Osteoblast (primary cell): ENCODE data around the gene RNF126. TPM values are rescaled to one million over a fixed set of nuclear protein-coding genes. Genes with fewer than 3 reads are reported as not detected.

Experiments
- DNase-seq: peaks from one replicate; pipeline ENCODE4 v3.0.0; 2011; ENCODE audit warnings: low spot score, mixed read lengths; ENCODE audit not compliant: insufficient read length; ENCODE audit errors: missing footprints
- H2AFZ ChIP-seq: 2 replicates; pipeline ENCODE4 v1.6.0; 2011; ENCODE audit warnings: mild to moderate bottlenecking, low read length
- H3K27ac ChIP-seq: 2 replicates; pipeline ENCODE4 v1.5.1; 2011; ENCODE audit warnings: mild to moderate bottlenecking, low read depth, low read length, moderate library complexity
- H3K27me3 ChIP-seq: 2 replicates; pipeline ENCODE4 v1.6.0; 2012; ENCODE audit warnings: mild to moderate bottlenecking, control low read depth, inconsistent platforms, low read length, moderate library complexity; ENCODE audit not compliant: insufficient read depth
- H3K36me3 ChIP-seq: 2 replicates; pipeline ENCODE4 v1.5.1; 2011; ENCODE audit warnings: mild to moderate bottlenecking, low read length, control low read depth, moderate library complexity; ENCODE audit not compliant: insufficient read depth
- H3K4me1 ChIP-seq: 2 replicates; pipeline ENCODE4 v1.5.1; 2011; ENCODE audit warnings: mild to moderate bottlenecking, low read length, control low read depth, moderate library complexity; ENCODE audit not compliant: insufficient read depth
- H3K4me2 ChIP-seq: 2 replicates; pipeline ENCODE4 v1.6.0; 2011; ENCODE audit warnings: mild to moderate bottlenecking, low read length; ENCODE audit not compliant: insufficient read depth
- H3K4me3 ChIP-seq: fragments of 200-600 bp; sonication (generic); 3 replicates; pipeline ENCODE4 v1.5.1; 2012; ENCODE audit warnings: mild to moderate bottlenecking, low read length, inconsistent platforms; ENCODE audit not compliant: insufficient read depth
- H3K79me2 ChIP-seq: 2 replicates; pipeline ENCODE4 v1.6.0; 2012; ENCODE audit warnings: mild to moderate bottlenecking, low read length, control low read depth, inconsistent platforms; ENCODE audit not compliant: insufficient read depth
- H3K9me3 ChIP-seq: 2 replicates; pipeline ENCODE4 v1.5.1; 2011; ENCODE audit warnings: low read depth, low read length, control low read depth
- H4K20me1 ChIP-seq: 2 replicates; pipeline ENCODE4 v1.6.0; 2012; ENCODE audit warnings: mild to moderate bottlenecking, low read length, control low read depth; ENCODE audit not compliant: insufficient read depth
- total RNA-seq: library from RNA; depleted of rRNA; stranded (reverse); fragments of >200 nt; gene quantifications from 2 replicates; pipeline ENCODE4 v1.2.3, GENCODE V29; 2012
- TF ChIP-seq, protein P1 (sequence below): IDR thresholded peaks from 2 replicates; pipeline ENCODE4 v1.5.1; 2011; ENCODE audit warnings: mild to moderate bottlenecking, low read depth, low read length, moderate library complexity; ENCODE audit errors: extremely low read depth

Gene RNF126
- total RNA-seq, 1 donor, result 38.7 TPM

- TF ChIP-seq, protein P1, sequence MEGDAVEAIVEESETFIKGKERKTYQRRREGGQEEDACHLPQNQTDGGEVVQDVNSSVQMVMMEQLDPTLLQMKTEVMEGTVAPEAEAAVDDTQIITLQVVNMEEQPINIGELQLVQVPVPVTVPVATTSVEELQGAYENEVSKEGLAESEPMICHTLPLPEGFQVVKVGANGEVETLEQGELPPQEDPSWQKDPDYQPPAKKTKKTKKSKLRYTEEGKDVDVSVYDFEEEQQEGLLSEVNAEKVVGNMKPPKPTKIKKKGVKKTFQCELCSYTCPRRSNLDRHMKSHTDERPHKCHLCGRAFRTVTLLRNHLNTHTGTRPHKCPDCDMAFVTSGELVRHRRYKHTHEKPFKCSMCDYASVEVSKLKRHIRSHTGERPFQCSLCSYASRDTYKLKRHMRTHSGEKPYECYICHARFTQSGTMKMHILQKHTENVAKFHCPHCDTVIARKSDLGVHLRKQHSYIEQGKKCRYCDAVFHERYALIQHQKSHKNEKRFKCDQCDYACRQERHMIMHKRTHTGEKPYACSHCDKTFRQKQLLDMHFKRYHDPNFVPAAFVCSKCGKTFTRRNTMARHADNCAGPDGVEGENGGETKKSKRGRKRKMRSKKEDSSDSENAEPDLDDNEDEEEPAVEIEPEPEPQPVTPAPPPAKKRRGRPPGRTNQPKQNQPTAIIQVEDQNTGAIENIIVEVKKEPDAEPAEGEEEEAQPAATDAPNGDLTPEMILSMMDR, result no peak
- H3K9me3 ChIP-seq, result no peaks in the 10 kb centered on the region
- peaks cover 4% of the 10 kb centered on the region for H3K4me1 ChIP-seq
- H3K27ac ChIP-seq, result no peak overlapping the region
- H3K27me3 ChIP-seq, result no peaks in the 10 kb centered on the region
- no peak overlapping the region for H2AFZ ChIP-seq
- H3K4me2 ChIP-seq, result peak overlapping the region; percentile 53
- no peaks in the 10 kb centered on the region for H3K79me2 ChIP-seq
- no peaks in the 10 kb centered on the region for H3K36me3 ChIP-seq
- peak overlapping the region; percentile 55 for H3K4me3 ChIP-seq
- DNase-seq, result no peak
- peaks cover 3% of the 10 kb centered on the region for H4K20me1 ChIP-seq
Measured at GRCh38 chr19:640161-640558, 22.9 kb downstream of the RNF126 start.

GRCh38 chr19:639253-640160, 23.5 kb downstream of the RNF126 start, which contains the start of gene FGF22:
FGF22 (plus strand) TSS chr19:639879; CDS start chr19:639926, 47 bp downstream.
- Histone ChIP-seq H3K27me3 (no peaks in the 10 kb centered on the region), H3K4me2 (peak within 1 kb of the TSS; percentile 88), H3K27ac (no peak within 1 kb of the TSS), H3K9me3 (no peaks in the 10 kb centered on the region), H3K4me3 (peak within 1 kb of the TSS; percentile 67), H2AFZ (peak within 1 kb of the TSS; percentile 77), H3K4me1 (peaks cover 4% of the 10 kb centered on the region), H4K20me1 (peaks cover 3% of the 10 kb centered on the region), H3K36me3 (no peaks in the 10 kb centered on the region), H3K79me2 (no peaks in the 10 kb centered on the region)
- peak; percentile 100 for DNase-seq
- TF ChIP-seq, protein P1, result no peak

- H3K4me2 ChIP-seq, result peak overlapping the region; percentile 88
- DNase-seq, result no peak
- no peak overlapping the region for H3K27ac ChIP-seq
- TF ChIP-seq, protein P1, result no peak
- H2AFZ ChIP-seq, result no peak overlapping the region
- H3K9me3 ChIP-seq, result no peaks in the 10 kb centered on the region
- no peaks in the 10 kb centered on the region for H3K27me3 ChIP-seq
- H3K36me3 ChIP-seq, result no peaks in the 10 kb centered on the region
- H3K4me3 ChIP-seq, result peak overlapping the region; percentile 67
- H4K20me1 ChIP-seq, result peaks cover 3% of the 10 kb centered on the region
- peaks cover 10% of the 10 kb centered on the region for H3K4me1 ChIP-seq
- peaks cover 5% of the 10 kb centered on the region for H3K79me2 ChIP-seq
Measured at GRCh38 chr19:638906-639252, 24.1 kb downstream of the RNF126 start.

DNA sequence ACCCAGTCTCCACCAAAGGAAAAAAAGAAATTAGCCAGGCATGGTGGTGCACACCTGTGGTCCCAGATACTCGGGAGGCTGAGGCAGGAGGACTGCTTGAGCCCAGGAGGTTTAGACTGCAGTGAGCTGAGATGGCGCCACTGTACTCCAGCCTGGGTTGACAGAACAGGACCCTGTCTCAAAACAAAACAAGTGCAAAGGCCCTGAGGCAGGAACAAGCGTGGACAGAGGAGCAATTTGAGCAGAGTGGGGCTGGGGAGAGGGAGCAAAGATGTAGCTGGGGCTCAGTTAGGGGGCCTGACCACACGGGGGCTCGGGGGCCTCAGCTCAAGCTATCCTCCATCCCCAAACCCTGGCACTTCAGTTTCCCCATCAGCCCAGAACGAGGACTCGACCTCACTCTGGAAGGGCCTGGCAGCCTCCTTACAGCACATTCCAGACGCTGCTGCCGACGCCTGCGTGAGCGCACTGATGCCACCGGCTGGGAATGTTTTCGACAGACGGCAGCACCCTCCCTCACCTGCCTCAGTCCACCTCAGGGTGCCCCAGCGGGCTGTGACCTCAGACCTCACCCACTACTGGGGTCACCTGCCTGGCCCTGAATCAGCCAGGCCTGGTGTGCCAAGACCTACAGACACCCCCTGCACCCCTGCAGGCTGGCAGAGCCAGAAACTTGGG, 27.9 kb downstream of the RNF126 start:
- Histone ChIP-seq H3K4me1 (peaks cover 21% of the 10 kb centered on the region), H3K27ac (no peak overlapping the region), H3K79me2 (peaks cover 21% of the 10 kb centered on the region), H3K9me3 (no peaks in the 10 kb centered on the region), H3K4me3 (no peak overlapping the region), H3K4me2 (no peak overlapping the region), H3K36me3 (no peaks in the 10 kb centered on the region), H4K20me1 (peaks cover 8% of the 10 kb centered on the region), H3K27me3 (no peaks in the 10 kb centered on the region), H2AFZ (no peak overlapping the region)
- TF ChIP-seq, protein P1, result no peak
- DNase-seq, result no peak
